HG02642 (cell line): ENCODE results near the gene CPLX1.
"Not testable (repeated sequence)": the region's sequence is repeated elsewhere in the genome, so short reads cannot be mapped to it uniquely, and the experiment has no call there.

Experiments used
- ATAC-seq: cut with Tn5 transposase; IDR thresholded peaks from one replicate; pipeline ENCODE4 v1.9.1; 2021; ENCODE audit warnings: mild to moderate bottlenecking; ENCODE audit not compliant: unreplicated experiment, poor library complexity

Gene CPLX1

GRCh38 chr4:763922-764321 lies 62.0 kb downstream of the CPLX1 start:
- ATAC-seq = no peak

- ATAC-seq = no peak
Measured at GRCh38 chr4:763191-763810, 62.6 kb downstream of the CPLX1 start.

- no peak for ATAC-seq
Measured at GRCh38 chr4:762211-763190, 63.4 kb downstream of the CPLX1 start.

- ATAC-seq = no peak
Measured at GRCh38 chr4:761739-762138, 64.2 kb downstream of the CPLX1 start.

GRCh38 chr4:761086-761485 lies 64.8 kb downstream of the CPLX1 start:
- no peak for ATAC-seq

GRCh38 chr4:760616-761015 lies 65.3 kb downstream of the CPLX1 start:
- no peak for ATAC-seq

GRCh38 chr4:759810-760209 lies 66.1 kb downstream of the CPLX1 start:
- ATAC-seq = not testable (repeated sequence)

- ATAC-seq = no peak
Measured at GRCh38 chr4:757111-757510, 68.8 kb downstream of the CPLX1 start.

GRCh38 chr4:754221-755120 lies 71.5 kb downstream of the CPLX1 start:
- ATAC-seq = no peak

GRCh38 chr4:753186-753585 lies 72.7 kb downstream of the CPLX1 start:
- ATAC-seq = not testable (repeated sequence)

GRCh38 chr4:752196-752861 lies 73.6 kb downstream of the CPLX1 start:
- no peak for ATAC-seq

- no peak for ATAC-seq
Measured at GRCh38 chr4:751676-752075, 74.3 kb downstream of the CPLX1 start.

- ATAC-seq = no peak
Measured at GRCh38 chr4:749698-750666, 75.9 kb downstream of the CPLX1 start.

GRCh38 chr4:748461-748860 lies 77.5 kb downstream of the CPLX1 start:
- no peak for ATAC-seq

GRCh38 chr4:747546-748170 lies 78.3 kb downstream of the CPLX1 start:
- ATAC-seq = no peak

GRCh38 chr4:744212-744841 lies 81.6 kb downstream of the CPLX1 start:
- no peak for ATAC-seq

GRCh38 chr4:743463-744211 lies 82.3 kb downstream of the CPLX1 start:
- ATAC-seq = no peak
